ENCODE data around the gene KCNG3.
A peak's percentile ranks its signal among the peaks of the same experiment; 100 is the strongest.

Gene KCNG3

GRCh38 chr2:42493468-42494354 is at the start of gene KCNG3:
Gene KCNG3 (minus strand): TSS chr2:42493982. CDS start chr2:42493501, 481 bp downstream.
- no peak for FAIRE-seq

- no peak for FAIRE-seq
Measured at GRCh38 chr2:42542871-42543270, 49.1 kb upstream of the KCNG3 start.

GRCh38 chr2:42537493-42537892 is 43.7 kb upstream of the KCNG3 start:
- FAIRE-seq: no peak

GRCh38 chr2:42532397-42532796 is 38.6 kb upstream of the KCNG3 start:
- no peak for FAIRE-seq

GRCh38 chr2:42523341-42523740 is 29.6 kb upstream of the KCNG3 start:
- FAIRE-seq: no peak

GRCh38 chr2:42522035-42522434 is 28.3 kb upstream of the KCNG3 start:
- FAIRE-seq: no peak

- no peak for FAIRE-seq
Measured at GRCh38 chr2:42519624-42520023, 25.8 kb upstream of the KCNG3 start.

GRCh38 chr2:42516418-42516901 is 22.7 kb upstream of the KCNG3 start:
- FAIRE-seq: no peak

- FAIRE-seq: peak; percentile 72
Measured at GRCh38 chr2:42513252-42513918, 19.6 kb upstream of the KCNG3 start.

GRCh38 chr2:42510608-42511243 is 16.9 kb upstream of the KCNG3 start:
- no peak for FAIRE-seq

- no peak for FAIRE-seq
Measured at GRCh38 chr2:42510191-42510590, 16.4 kb upstream of the KCNG3 start.

GRCh38 chr2:42504364-42505230 is 10.8 kb upstream of the KCNG3 start:
- FAIRE-seq: no peak

- FAIRE-seq: no peak
Measured at GRCh38 chr2:42503291-42503690, 9.5 kb upstream of the KCNG3 start.

GRCh38 chr2:42498497-42498896 is 4.7 kb upstream of the KCNG3 start:
- no peak for FAIRE-seq

GRCh38 chr2:42495611-42496010 is 1.8 kb upstream of the KCNG3 start:
- no peak for FAIRE-seq

GRCh38 chr2:42495234-42495581 is 1.4 kb upstream of the KCNG3 start:
- FAIRE-seq: no peak

- FAIRE-seq: peak; percentile 96
Measured at GRCh38 chr2:42494355-42495233, 812 bp upstream of the KCNG3 start.

- no peak for FAIRE-seq
Measured at GRCh38 chr2:42492691-42493467, 903 bp downstream of the KCNG3 start.

- peak; percentile 50 for FAIRE-seq
Measured at GRCh38 chr2:42488297-42488696, 5.5 kb downstream of the KCNG3 start.

GRCh38 chr2:42486145-42486906 is 7.5 kb downstream of the KCNG3 start:
- FAIRE-seq: no peak

Measured in G401.6 (cell line).